Muscle layer of colon (tissue), 2 donors: ENCODE results near the gene ZNF600.
"Not testable (repeated sequence)": the region's sequence is repeated elsewhere in the genome, so short reads cannot be mapped to it uniquely, and the experiment has no call there.

Experiments used
- H3K27ac ChIP-seq: one replicate; pipeline ENCODE4 v1.7.0; 2013; ENCODE audit warnings: low read depth, mild to moderate bottlenecking, low read length, moderate library complexity
- H3K27me3 ChIP-seq, 2 donors: one replicate each; pipeline ENCODE4 v1.7.0; 2013; ENCODE audit warnings: low read length in 2 of 2, mild to moderate bottlenecking in 2 of 2; ENCODE audit not compliant: insufficient read depth in 2 of 2, control insufficient read depth in 1 of 2
- H3K36me3 ChIP-seq: one replicate; pipeline ENCODE4 v1.7.0; 2013; ENCODE audit warnings: mild to moderate bottlenecking, low read length; ENCODE audit not compliant: insufficient read depth
- H3K4me1 ChIP-seq: one replicate; pipeline ENCODE4 v1.7.0; 2013; ENCODE audit warnings: mild to moderate bottlenecking, low read length; ENCODE audit not compliant: insufficient read depth
- H3K4me3 ChIP-seq, 2 donors: one replicate each; pipeline ENCODE4 v1.7.0; 2013; ENCODE audit warnings: low read length in 2 of 2, low read depth in 1 of 2, mild to moderate bottlenecking in 1 of 2, moderate library complexity in 1 of 2
- H3K9ac ChIP-seq: one replicate; pipeline ENCODE4 v1.7.0; 2013; ENCODE audit warnings: low read length
- H3K9me3 ChIP-seq: one replicate; pipeline ENCODE4 v1.7.0; 2013; ENCODE audit warnings: mild to moderate bottlenecking, low read length
- donor health status: abdominal sarcoma.
- donor health status: Adenocarcinoma of cecum.

Gene ZNF600

DNA sequence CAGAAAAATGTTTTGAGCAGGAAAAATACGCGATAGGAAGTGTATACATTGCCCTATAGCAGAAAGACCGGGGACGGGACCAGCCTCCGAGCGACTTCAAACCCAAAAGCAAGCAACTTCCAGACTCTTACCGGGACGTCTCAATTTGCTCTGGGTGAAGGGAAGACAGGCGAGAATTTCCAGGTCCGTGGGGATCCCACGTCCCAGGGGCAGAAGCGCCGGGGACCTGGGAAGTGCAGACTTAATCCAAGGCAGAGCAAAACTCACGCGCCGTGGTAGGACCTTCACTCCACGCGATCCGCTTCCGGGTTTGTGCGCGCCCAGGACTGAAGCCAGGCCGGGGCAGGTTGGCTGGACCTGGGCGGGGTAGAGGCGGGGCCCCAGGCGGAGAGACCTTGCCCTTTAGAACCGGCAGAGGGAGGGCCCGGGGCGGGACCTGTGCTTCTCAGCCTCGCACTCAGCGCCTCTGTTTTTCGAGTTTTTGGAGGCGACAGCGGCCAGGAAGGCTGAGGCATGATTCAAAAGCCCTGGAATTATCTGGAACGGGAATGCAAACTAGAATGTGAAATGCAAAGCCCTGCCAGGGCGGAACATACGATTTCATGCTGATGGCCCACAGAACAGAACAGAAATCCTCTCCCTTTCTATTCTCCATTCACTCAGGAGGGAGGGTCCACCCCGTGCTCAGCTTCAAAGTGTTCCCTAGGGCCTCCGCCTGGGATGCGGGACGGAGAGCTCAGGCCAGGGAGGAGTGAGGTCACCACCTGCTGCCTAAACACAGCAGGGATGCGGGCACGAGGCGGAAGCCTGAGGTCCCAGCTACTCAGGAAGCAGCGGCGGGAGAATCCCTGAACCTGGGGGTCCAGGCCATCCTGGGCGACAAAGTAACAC is at the start of gene ZNF600:
Gene ZNF600 (minus strand): TSS at position 328 of the 891 bp plus-strand sequence. CDS start 7,903 bp downstream, outside the sequence.
- not testable (repeated sequence) for H3K9me3 ChIP-seq, H3K4me1 ChIP-seq, H3K27me3 ChIP-seq, H3K36me3 ChIP-seq
- H3K9ac ChIP-seq, result peak within 1 kb of the TSS; percentile 49
- H3K27ac ChIP-seq, result peak within 1 kb of the TSS; percentile 72
- peak within 1 kb of the TSS; percentile 44 to 87 for H3K4me3 ChIP-seq

DNA sequence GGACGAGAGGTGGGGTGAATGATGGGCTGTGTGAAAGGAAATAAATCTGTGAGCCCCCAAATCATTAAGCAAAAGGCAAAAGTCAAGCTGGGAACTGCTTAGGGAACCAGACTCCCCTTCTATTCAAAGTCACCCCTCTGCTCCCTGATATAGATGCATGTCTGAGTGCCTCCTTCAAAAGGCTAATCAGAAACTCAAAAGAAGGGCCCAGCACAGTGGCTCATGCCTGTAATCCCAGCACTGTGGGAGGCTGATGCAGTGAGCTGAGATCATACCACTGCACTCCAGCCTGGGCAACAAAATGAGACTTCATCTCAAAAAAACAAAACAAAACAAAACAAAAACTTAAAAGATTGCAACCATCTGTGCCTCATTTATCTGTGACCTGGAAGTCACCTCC is 47.7 kb upstream of the ZNF600 start:
- not testable (repeated sequence) for H3K36me3 ChIP-seq, H3K4me1 ChIP-seq, H3K27ac ChIP-seq, H3K27me3 ChIP-seq, H3K9me3 ChIP-seq, H3K4me3 ChIP-seq, H3K9ac ChIP-seq

DNA sequence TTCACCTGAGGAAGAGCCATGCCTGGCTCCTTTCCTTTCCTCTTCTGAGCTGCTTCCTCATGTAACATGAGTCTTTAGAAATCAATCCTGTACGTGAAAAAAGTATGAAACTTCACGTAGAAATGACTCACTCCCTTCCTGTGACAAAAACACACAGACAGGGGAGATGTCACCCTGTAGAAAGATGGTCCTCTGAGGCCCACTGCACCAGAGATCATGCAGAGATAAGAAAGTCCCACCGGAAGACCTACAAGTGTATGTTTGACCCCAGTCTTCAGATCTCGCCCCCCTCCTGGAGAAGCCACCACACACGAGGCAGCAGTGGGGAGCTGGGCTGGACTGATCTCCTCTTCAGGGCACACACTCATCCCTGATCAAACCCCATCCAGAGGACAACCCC is 47.0 kb upstream of the ZNF600 start:
- H3K9me3 ChIP-seq, result not testable (repeated sequence)

DNA sequence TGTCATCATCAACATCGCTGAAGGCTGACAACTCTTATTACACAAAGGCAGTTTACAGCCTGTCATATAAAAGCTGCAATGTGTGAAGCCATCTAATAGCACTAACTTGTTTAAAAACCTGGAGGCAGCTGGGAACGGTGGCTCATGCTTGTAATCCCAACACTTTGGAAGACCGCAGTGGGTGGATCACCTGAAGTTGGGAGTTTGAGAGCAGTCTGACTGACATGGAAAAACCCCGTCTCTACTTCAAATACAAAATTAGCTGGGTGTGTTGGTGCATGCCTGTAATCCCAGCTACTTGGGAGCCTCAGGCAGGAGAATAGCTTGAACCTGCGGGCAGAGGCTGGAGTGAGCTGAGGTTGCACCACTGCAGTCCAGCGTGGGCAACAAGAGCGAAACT is 43.3 kb upstream of the ZNF600 start:
- not testable (repeated sequence) for H3K36me3 ChIP-seq, H3K9ac ChIP-seq, H3K4me1 ChIP-seq, H3K9me3 ChIP-seq, H3K27ac ChIP-seq, H3K4me3 ChIP-seq, H3K27me3 ChIP-seq

More for the DNA sequence above, 47.0 kb upstream of the ZNF600 start:
- not testable (repeated sequence) for H3K27me3 ChIP-seq, H3K4me3 ChIP-seq, H3K4me1 ChIP-seq, H3K27ac ChIP-seq, H3K9ac ChIP-seq, H3K36me3 ChIP-seq

DNA sequence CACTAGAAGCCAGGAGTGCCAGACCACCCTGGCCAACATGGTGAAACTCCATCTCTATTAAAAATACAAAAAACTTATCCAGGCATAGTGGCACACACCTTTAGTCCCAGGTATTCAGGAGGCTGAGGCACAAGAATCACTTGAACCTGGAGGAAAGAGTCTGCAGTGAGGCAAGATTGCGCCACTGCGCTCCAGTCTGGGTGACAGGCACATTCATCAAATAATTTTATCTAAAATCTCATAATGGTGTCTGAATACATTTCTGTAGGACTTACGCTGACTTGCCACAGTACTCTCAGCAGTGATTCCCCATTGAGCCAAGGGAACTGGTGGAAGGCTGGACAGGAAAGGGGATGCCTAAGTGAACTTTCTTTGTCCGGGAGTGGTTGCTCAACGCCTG is 39.2 kb upstream of the ZNF600 start:
- Histone ChIP-seq H3K9ac (no peak overlapping the region), H3K4me3 (no peak overlapping the region), H3K27me3 (no peaks in the 10 kb centered on the region), H3K36me3 (no peaks in the 10 kb centered on the region), H3K27ac (no peak overlapping the region), H3K4me1 (no peaks in the 10 kb centered on the region), H3K9me3 (no peaks in the 10 kb centered on the region)

DNA sequence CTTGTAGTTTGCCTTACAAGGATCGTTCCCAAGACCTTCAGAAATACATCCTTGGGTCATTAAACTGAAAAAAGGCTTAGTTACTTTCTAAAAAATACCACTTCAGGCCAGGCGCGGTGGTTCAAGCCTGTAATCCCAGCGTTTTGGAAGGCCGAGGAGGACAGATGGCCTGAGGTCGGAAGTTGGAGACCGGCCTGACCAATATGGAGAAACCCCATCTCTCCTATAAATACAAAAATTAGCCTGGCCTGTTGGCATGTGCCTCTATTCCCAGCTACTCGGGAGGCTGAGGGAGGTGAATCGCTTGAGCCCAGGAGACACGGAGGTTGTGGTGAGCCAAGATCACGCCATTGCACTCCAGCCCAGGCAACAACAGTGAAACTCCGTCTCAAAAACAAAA is 37.1 kb upstream of the ZNF600 start:
- no peaks in the 10 kb centered on the region for H3K36me3 ChIP-seq
- H3K27me3 ChIP-seq, result no peaks in the 10 kb centered on the region
- H3K9ac ChIP-seq, result no peak overlapping the region

DNA sequence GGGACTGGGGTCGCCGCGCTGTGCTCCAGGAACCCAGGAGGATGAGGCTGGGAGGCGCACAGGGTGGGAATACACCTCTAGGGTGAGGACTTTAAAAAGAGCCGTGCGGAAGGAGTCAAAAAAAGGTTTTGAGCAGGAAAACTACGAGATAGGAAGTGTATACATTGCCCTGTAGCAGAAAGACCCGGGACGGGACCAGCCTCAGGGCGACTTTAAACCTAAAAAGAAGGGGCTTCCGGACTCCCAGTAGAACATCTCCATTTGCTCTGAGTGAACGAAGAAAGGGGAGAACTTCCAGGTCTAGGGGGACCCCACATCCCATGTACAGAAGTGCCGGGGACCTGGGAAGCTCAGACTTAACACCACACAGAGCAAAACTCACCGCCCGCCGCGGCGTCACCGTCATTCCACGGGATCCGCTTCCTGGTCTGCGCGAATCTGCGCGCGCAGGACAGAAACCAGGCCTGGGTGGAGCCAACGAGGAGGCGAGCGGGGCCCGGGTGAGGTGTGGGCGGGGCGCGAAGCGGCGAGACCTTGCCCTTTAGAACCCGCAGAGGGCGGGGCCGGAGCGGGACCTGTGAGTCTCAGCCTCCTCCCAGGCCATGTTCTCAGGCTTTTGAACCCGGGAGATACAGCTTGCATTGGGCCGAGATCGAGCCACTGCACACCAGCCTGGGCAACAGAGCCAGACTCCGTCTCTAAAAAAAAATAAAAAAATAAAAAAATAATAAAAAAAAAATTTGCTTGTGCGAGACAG is 34.8 kb upstream of the ZNF600 start, which contains the start of gene ZNF28:
Gene ZNF28 (minus strand): TSS at position 430 of the 757 bp plus-strand sequence. CDS start 3,675 bp downstream, outside the sequence.
- H3K27me3 ChIP-seq, H3K27ac ChIP-seq, H3K4me1 ChIP-seq, H3K9me3 ChIP-seq: not testable (repeated sequence)
- Histone ChIP-seq H3K36me3 (peaks cover 10% of the 10 kb centered on the region), H3K4me3 (peak within 1 kb of the TSS; percentile 42 to 66), H3K9ac (peak within 1 kb of the TSS; percentile 49)

More for the DNA sequence above, 37.1 kb upstream of the ZNF600 start:
- Histone ChIP-seq H3K4me3 (no peak overlapping the region), H3K27ac (no peak overlapping the region), H3K4me1 (no peaks in the 10 kb centered on the region), H3K9me3 (no peaks in the 10 kb centered on the region)

DNA sequence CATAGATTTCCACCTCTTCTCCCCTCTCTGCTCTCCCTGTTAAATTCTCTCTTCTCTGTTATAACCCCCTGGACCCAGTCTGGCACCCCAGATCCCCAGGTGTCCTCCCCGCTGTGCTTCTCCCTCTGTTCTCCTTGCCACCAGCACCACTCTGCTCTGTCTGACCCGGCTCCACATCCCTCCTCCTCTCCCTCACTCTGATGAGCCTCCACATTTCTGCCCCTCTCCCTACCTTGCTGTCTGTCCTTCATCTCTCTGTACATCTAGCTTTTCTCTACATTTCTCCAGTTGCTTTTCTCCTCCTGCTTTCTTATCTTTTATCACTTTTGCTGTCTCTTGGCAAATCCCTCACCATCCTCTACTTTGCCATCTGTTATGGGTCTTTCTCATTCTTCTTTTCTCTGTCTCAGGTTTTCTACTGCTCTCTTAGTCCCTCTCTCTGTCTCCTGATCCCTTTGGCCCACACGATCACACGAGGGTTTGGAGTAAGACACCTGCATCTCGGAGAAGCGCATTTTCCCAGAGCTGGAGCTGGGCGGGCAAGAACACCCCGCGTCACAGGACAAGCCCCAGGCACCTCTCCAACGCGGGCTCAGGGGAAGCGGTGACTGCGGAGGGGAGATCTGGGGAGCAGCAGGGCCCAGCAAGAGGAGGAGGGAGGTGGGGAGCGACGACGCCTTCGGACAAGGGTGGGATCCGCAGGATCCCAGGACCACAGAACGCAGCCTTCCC is 34.0 kb upstream of the ZNF600 start:
- not testable (repeated sequence) for H3K27ac ChIP-seq, H3K9me3 ChIP-seq, H3K4me1 ChIP-seq, H3K27me3 ChIP-seq
- Histone ChIP-seq H3K4me3 (peak overlapping the region; percentile 42 to 66), H3K9ac (peak overlapping the region; percentile 49), H3K36me3 (peaks cover 10% of the 10 kb centered on the region)

DNA sequence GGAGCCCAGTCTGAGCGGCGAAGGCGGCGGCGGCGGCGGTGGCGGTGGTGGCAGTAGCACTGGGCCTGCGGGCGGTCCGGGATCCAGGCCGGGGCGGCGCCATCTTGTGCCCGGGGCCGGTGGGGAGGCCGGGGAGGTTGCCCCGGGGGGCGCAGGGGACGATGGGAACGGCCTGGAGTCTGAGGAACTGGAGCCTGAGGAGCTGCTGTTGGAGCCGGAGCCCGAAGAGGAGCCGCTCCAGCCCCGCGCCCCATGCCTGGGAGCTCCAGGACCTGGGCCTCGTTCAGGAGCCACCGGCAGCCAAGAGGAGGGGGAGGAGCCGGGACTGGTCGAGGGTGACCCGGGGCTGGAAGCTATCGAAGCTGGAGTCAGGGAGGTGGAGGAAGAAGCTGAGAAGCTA is 23.2 kb upstream of the ZNF600 start:
- H3K9me3 ChIP-seq, result no peaks in the 10 kb centered on the region
- no peaks in the 10 kb centered on the region for H3K27me3 ChIP-seq
- H3K36me3 ChIP-seq, result no peaks in the 10 kb centered on the region
- H3K27ac ChIP-seq, result no peak overlapping the region
- H3K9ac ChIP-seq, result no peak overlapping the region
- H3K4me3 ChIP-seq, result no peak overlapping the region
- no peaks in the 10 kb centered on the region for H3K4me1 ChIP-seq

DNA sequence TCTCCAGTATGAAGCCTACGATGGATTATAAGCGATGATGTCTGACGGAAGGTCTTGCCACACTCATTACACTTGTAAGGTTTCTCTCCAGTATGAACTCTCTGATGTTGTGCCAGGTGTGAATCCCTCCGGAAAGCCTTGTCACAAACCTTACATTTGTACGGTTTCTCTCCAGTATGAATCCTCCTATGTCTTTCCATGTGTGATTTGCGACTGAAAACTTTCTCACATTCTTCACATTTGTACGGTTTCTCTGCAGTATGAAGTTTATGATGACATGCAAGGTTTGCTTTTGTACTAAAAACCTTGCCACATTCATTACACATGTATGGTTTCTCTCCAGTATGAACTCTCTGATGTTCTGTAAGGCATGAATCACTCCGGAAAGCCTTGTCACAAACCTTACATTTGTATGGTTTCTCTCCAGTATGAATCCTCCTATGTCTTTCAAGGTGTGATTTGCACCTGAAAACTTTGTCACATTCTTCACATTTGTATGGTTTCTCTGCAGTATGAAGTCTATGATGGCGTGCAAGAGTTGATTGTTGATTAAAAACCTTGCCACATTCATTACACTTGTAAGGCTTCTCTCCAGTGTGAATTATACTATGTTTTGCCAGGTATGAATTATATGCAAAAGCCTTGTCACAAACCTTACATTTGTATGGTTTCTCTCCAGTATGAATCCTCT is 13.5 kb upstream of the ZNF600 start:
- Histone ChIP-seq H3K9me3 (peaks cover 21% of the 10 kb centered on the region), H3K36me3 (peaks cover 23% of the 10 kb centered on the region)
- H3K9ac ChIP-seq, H3K4me1 ChIP-seq, H3K27ac ChIP-seq, H3K4me3 ChIP-seq, H3K27me3 ChIP-seq: not testable (repeated sequence)

DNA sequence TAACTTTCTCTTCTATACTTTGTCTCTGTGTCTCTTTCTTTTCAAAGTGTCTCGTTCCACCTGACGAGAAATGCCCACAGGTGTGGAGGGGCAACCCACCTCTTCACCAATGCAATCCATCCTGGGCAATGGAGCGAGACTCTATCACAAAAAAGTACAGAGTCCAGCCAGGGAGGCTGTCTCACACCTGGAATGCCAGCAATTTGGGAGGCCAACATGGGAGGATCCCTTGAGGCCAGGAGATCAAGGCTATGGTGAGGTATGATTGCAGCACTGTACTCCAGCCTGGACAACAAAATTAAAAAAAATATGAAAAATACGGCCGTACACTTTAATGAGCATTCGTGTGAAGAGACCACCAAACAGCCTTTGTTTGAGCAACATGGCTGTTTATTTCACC is 2.8 kb upstream of the ZNF600 start:
- Histone ChIP-seq H3K36me3 (no peaks in the 10 kb centered on the region), H3K9ac (no peak overlapping the region), H3K4me3 (no peak overlapping the region), H3K27ac (no peak overlapping the region), H3K27me3 (no peaks in the 10 kb centered on the region), H3K9me3 (no peaks in the 10 kb centered on the region), H3K4me1 (peaks cover 6% of the 10 kb centered on the region)
